K562 (cell line): ENCODE data around the gene FBXW2. TPM values are rescaled to one million over a fixed set of nuclear protein-coding genes. Genes with fewer than 3 reads are reported as not detected.
A peak's percentile ranks its signal among the peaks of the same experiment; 100 is the strongest.

Experiments used
- ATAC-seq: fragments of 200-7000 bp; cut with Tn5 transposase; 3 replicates; pipeline ENCODE4 v1.9.1; 2020; ENCODE audit warnings: moderate library complexity
- BruUV-seq: library from RNA; stranded (reverse); fragments of 400-500 nt; replicated peaks from 2 replicates; lab custom pipeline; 2021; lab: Mats Ljungman, UMichigan
- CTCF ChIA-PET: fragments of 300-600 bp; formaldehyde crosslinking; extraction: SDS; loops from one replicate; lab custom pipeline; 2021; ENCODE audit warnings: low intra/inter-chr PET ratio; lab: Yijun Ruan, JAX
- POLR2A ChIA-PET: fragments of 300-600, 350-650 bp; sonication (Branson Sonifier 250); formaldehyde crosslinking; extraction: SDS; loops from one replicate; lab custom pipeline; 2021; ENCODE audit warnings: antibody characterized with exemption, inconsistent platforms; lab: Yijun Ruan, JAX
- DNase-seq, 4 experiments: peaks; one replicate each; pipeline versions ENCODE4 v3.0.0 to v3.0.0-alpha.2; 2011 to 2018; ENCODE audit warnings: low spot score in 3 of 4, mixed read lengths in 3 of 4; ENCODE audit errors: extremely low read depth in 1 of 4
- FAIRE-seq: peaks from 2 replicates; lab custom pipeline; 2011; peaks lifted over from hg19 to GRCh38; lab: Jason Lieb, UNC
- H2AFZ ChIP-seq: 2 replicates; pipeline ENCODE4 v1.6.0; 2011; ENCODE audit warnings: low read depth, low read length, control low read depth, inconsistent platforms
- H3K27ac ChIP-seq: fragments of 200-600 bp; 3 replicates; pipeline ENCODE4 v1.8.0; 2011; ENCODE audit warnings: low read depth, mild to moderate bottlenecking, control low read depth, inconsistent platforms, low read length, moderate library complexity, mixed read lengths; ENCODE audit errors: extremely low read depth
- H3K27me3 ChIP-seq, 2 experiments: fragments of 300-600 bp in 1 of 2; 2 replicates in 1 of 2; 3 replicates in 1 of 2; pipeline versions ENCODE4 v1.6.0 to v1.8.0; 2011; ENCODE audit warnings: inconsistent platforms in 2 of 2, low read length in 2 of 2, mild to moderate bottlenecking in 1 of 2, mixed read lengths in 1 of 2, moderate library complexity in 1 of 2; ENCODE audit not compliant: control insufficient read depth in 2 of 2, insufficient read depth in 2 of 2
- H3K36me3 ChIP-seq: fragments of 300-600 bp; 3 replicates; pipeline ENCODE4 v1.8.0; 2011; ENCODE audit warnings: mild to moderate bottlenecking, low read length, inconsistent platforms; ENCODE audit not compliant: control insufficient read depth, insufficient read depth
- H3K4me1 ChIP-seq, 2 experiments: fragments of 200-600 bp in 1 of 2; replicated peaks in 1 of 2; 2 replicates in 1 of 2; 3 replicates in 1 of 2; pipeline versions ENCODE4 v1.5.1 to v1.8.0; 2011; ENCODE audit warnings: inconsistent platforms in 2 of 2, low read length in 2 of 2, mild to moderate bottlenecking in 1 of 2, mixed read lengths in 1 of 2, moderate library complexity in 1 of 2; ENCODE audit not compliant: control insufficient read depth in 2 of 2, insufficient read depth in 2 of 2
- H3K4me2 ChIP-seq: 2 replicates; pipeline ENCODE4 v1.6.1; 2011; ENCODE audit warnings: low read length, control low read depth, inconsistent platforms, mixed read lengths; ENCODE audit not compliant: insufficient read depth
- H3K4me3 ChIP-seq: fragments of 200-600 bp; sonication (generic), shearing (Covaris generic); 2 replicates; pipeline ENCODE4 v1.5.1; 2016; ENCODE audit warnings: control low read depth, inconsistent platforms
- H3K79me2 ChIP-seq: fragments of 200-600 bp; 3 replicates; pipeline ENCODE4 v1.8.0; 2011; ENCODE audit warnings: low read length, inconsistent platforms; ENCODE audit not compliant: control insufficient read depth, insufficient read depth
- H3K9ac ChIP-seq, 2 experiments: 2 replicates each; pipeline versions ENCODE4 v1.6.0 to v1.6.1; 2011; ENCODE audit warnings: low read depth in 2 of 2, low read length in 2 of 2, control low read depth in 1 of 2, inconsistent platforms in 1 of 2, mild to moderate bottlenecking in 1 of 2, mixed read lengths in 1 of 2; ENCODE audit not compliant: insufficient read depth in 1 of 2
- H3K9me1 ChIP-seq: one replicate; pipeline ENCODE4 v1.6.0; 2011; ENCODE audit warnings: inconsistent platforms, mild to moderate bottlenecking, low read length, moderate library complexity; ENCODE audit not compliant: control insufficient read depth, insufficient read depth
- H3K9me3 ChIP-seq: replicated peaks from 2 replicates; pipeline ENCODE4 v1.5.1; 2011; ENCODE audit warnings: low read depth, low read length, inconsistent platforms; ENCODE audit not compliant: control insufficient read depth, insufficient read depth
- H4K20me1 ChIP-seq: replicated peaks from 2 replicates; pipeline ENCODE4 v1.6.1; 2011; ENCODE audit warnings: low read length, inconsistent platforms, mixed read lengths; ENCODE audit not compliant: control insufficient read depth, insufficient read depth
- ARID1B ChIP-seq: fragments of 450-650 bp; IDR thresholded peaks from 2 replicates; pipeline ENCODE4 v1.6.1; 2016; ENCODE audit warnings: antibody characterized with exemption, mild to moderate bottlenecking, inconsistent platforms
- BRF1 ChIP-seq: IDR thresholded peaks from 3 replicates; pipeline ENCODE4 v1.6.1; 2011; ENCODE audit warnings: borderline replicate concordance, mild to moderate bottlenecking; ENCODE audit not compliant: insufficient read length; ENCODE audit errors: extremely low read depth
- CBFA2T3 ChIP-seq: fragments of 450-650 bp; IDR thresholded peaks from 2 replicates; pipeline ENCODE4 v1.6.1; 2017
- CREB1 ChIP-seq, 2 experiments: sonication (generic) in 1 of 2; formaldehyde crosslinking in 1 of 2; IDR thresholded peaks; 2 replicates each; pipeline versions ENCODE4 v1.6.1 to v1.8.0; 2012 to 2022; ENCODE audit warnings: inconsistent platforms in 1 of 2, mild to moderate bottlenecking in 1 of 2, missing genetic modification reagents in 1 of 2, moderate library complexity in 1 of 2
- CXXC5 ChIP-seq: fragments of 250-450 bp; sonication (Bioruptor Pico); IDR thresholded peaks from 2 replicates; pipeline ENCODE4 v1.8.0; 2022; ENCODE audit warnings: inconsistent platforms, mild to moderate bottlenecking, moderate library complexity
- ELF1 ChIP-seq: fragments of 200-800 bp; sonication (Bioruptor generic); IDR thresholded peaks from 2 replicates; pipeline ENCODE4 v1.6.1; 2016; ENCODE audit warnings: missing genetic modification characterization, missing compliant biosample characterization
- ETS2 ChIP-seq: IDR thresholded peaks from 2 replicates; pipeline ENCODE4 v1.6.1; 2016; ENCODE audit warnings: borderline replicate concordance, missing genetic modification characterization, mild to moderate bottlenecking, moderate library complexity, missing compliant biosample characterization; ENCODE audit not compliant: poor library complexity, severe bottlenecking
- JUND ChIP-seq, 2 experiments: IDR thresholded peaks; 2 replicates in 1 of 2; 3 replicates in 1 of 2; pipeline ENCODE4 v1.6.1; 2011; ENCODE audit warnings: borderline replicate concordance in 2 of 2, low read depth in 2 of 2, low read length in 2 of 2, improper control_type of control experiment in 1 of 2, missing biosample characterization in 1 of 2, missing genetic modification characterization in 1 of 2, missing genetic modification reagents in 1 of 2
- KDM1A ChIP-seq, 2 experiments: fragments of 450-650 bp; IDR thresholded peaks; 2 replicates each; pipeline ENCODE4 v1.6.1; 2016; ENCODE audit warnings: mild to moderate bottlenecking in 2 of 2
- KLF13 ChIP-seq: fragments of 450-650 bp; IDR thresholded peaks from 2 replicates; pipeline ENCODE4 v1.6.1; 2016; ENCODE audit warnings: missing genetic modification characterization, low read depth, mild to moderate bottlenecking, missing compliant biosample characterization, moderate library complexity, borderline replicate concordance
- NCOR1 ChIP-seq: fragments of 450-650 bp; IDR thresholded peaks from 2 replicates; pipeline ENCODE4 v1.6.1; 2016; ENCODE audit warnings: mild to moderate bottlenecking, moderate library complexity
- PCBP2 ChIP-seq: fragments of 200-400 bp; formaldehyde crosslinking; IDR thresholded peaks from 2 replicates; pipeline ENCODE4 v1.6.1; 2018; ENCODE audit warnings: low read length, low read depth, mild to moderate bottlenecking, moderate library complexity; ENCODE audit not compliant: poor library complexity, severe bottlenecking
- SMARCA4 ChIP-seq: fragments of 450-650 bp; IDR thresholded peaks from 2 replicates; pipeline ENCODE4 v1.6.1; 2016
- SMARCE1 ChIP-seq: fragments of 450-650 bp; IDR thresholded peaks from 2 replicates; pipeline ENCODE4 v1.7.1; 2016; ENCODE audit warnings: mild to moderate bottlenecking
- SRF ChIP-seq, 2 experiments: fragments of 250-450, 450-650 bp in 1 of 2; sonication (Bioruptor Pico) in 1 of 2; sonication (generic) in 1 of 2; formaldehyde crosslinking; IDR thresholded peaks; 2 replicates each; pipeline versions ENCODE4 v1.5.0 to v1.5.1; 2020 to 2022; ENCODE audit warnings: mild to moderate bottlenecking in 1 of 2, missing genetic modification reagents in 1 of 2
- STAT5A ChIP-seq: IDR thresholded peaks from 2 replicates; pipeline ENCODE4 v1.6.1; 2012; ENCODE audit warnings: low read length, inconsistent platforms, borderline replicate concordance
- TCF3 ChIP-seq: sonication (generic); formaldehyde crosslinking; IDR thresholded peaks from 2 replicates; pipeline ENCODE4 v1.4.0; 2020; ENCODE audit warnings: mild to moderate bottlenecking, missing genetic modification reagents
- TEAD4 ChIP-seq, 2 experiments: sonication (generic) in 1 of 2; formaldehyde crosslinking in 1 of 2; IDR thresholded peaks; 2 replicates each; pipeline versions ENCODE4 v1.6.1 to v1.8.0; 2012 to 2022; ENCODE audit warnings: borderline replicate concordance in 1 of 2, inconsistent platforms in 1 of 2, low read length in 1 of 2, mild to moderate bottlenecking in 1 of 2, missing genetic modification reagents in 1 of 2
- WGBS: fragments of 100-300 bp; shearing (Covaris generic); methylation state at CpG from one replicate; pipeline ENCODE4 v1.1.6; 2016; ENCODE audit warnings: low coverage, mixed read lengths; ENCODE audit not compliant: insufficient coverage; ENCODE audit errors: missing lambda C conversion rate; 5-methylcytosine and 5-hydroxymethylcytosine counted together
- in situ Hi-C: fragments of 300-500 bp; cut with MboI; formaldehyde crosslinking; loops from 4 replicates; pipeline ENCODE4 v1.15.0; 2018; ENCODE audit warnings: inconsistent platforms, mixed read lengths
- intact Hi-C: fragments of 100-400 bp; cut with micrococcal nuclease; formaldehyde crosslinking; loops from 2 replicates; pipeline ENCODE4 v1.14.2; 2022
- polyA plus RNA-seq, 8 experiments: library from polyadenylated mRNA; depleted of rRNA in 4 of 8; stranded (reverse) in 5 of 8; unstranded in 3 of 8; fragments of >200 nt; fragmentation: Nextera tagmentation in 2 of 8; fragmentation: Illumina TruSeq in 1 of 8; extraction: Ambion mirVana in 2 of 8; extraction: Trizol in 1 of 8; gene quantifications; 2 replicates each; pipeline versions ENCODE4 v1.2.1 to v1.2.3, GENCODE V29; 2011 to 2014; ENCODE audit warnings: inconsistent platforms in 1 of 8, missing spikeins in 1 of 8
- total RNA-seq, 7 experiments: library from RNA; depleted of rRNA in 6 of 7; stranded (reverse); fragments of >200 nt in 6 of 7; fragmentation: Illumina TruSeq in 2 of 7; extraction: Trizol in 2 of 7; gene quantifications; 2 replicates each; pipeline versions ENCODE4 v1.2.1 to v1.2.3, GENCODE V29; 2011 to 2021; ENCODE audit warnings: low replicate concordance in 1 of 7
- TF ChIP-seq, protein P1 (sequence below): sonication (generic); formaldehyde crosslinking; IDR thresholded peaks from 2 replicates; pipeline ENCODE4 v1.5.0; 2020; ENCODE audit warnings: missing genetic modification reagents
- TF ChIP-seq, protein P2 (sequence below): fragments of 200-800 bp; sonication (Bioruptor generic); IDR thresholded peaks from 2 replicates; pipeline ENCODE4 v1.6.1; 2017; ENCODE audit warnings: missing genetic modification characterization, missing compliant biosample characterization

The FBXW2 gene
- total and polyA plus RNA-seq, 9 of the 15 experiments (the other 6 are each of a cell fraction or from before 2014, with no cell fraction given), result 2.5 to 57.8 (median 28.1) TPM

DNA sequence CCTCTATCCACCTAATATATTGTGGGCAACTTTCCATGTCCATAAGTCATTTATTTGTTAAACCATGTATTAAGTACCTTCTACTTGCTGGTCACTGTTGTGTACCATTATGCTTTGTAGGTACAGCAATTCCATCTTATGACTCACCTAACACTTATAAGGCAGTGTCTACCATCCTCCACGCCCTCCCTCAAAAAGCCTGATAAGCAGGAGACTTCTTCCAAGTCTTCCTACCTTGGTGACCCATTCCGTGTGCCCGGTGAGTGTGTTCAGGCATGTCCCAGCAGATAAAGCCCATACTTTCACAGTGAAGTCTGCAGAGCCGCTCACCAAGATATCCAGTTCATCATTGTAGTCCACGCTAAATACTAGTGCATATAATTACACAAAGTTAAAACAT lies 17.4 kb downstream of the FBXW2 start:
- in situ Hi-C loops, result no loop called here
- H3K79me2 ChIP-seq, result peaks cover 35% of the 10 kb centered on the region
- no peak overlapping the region for H2AFZ ChIP-seq
- ATAC-seq (peak; percentile 58), FAIRE-seq (peak; percentile 90), DNase-seq (peak; percentile 34 to 83 (median 52))
- peak overlapping the region; percentile 52; the same call in 2 of the 3 replicates for H3K27ac ChIP-seq
- peak overlapping the region; percentile 57; the same call in 1 of the 2 replicates for H3K4me2 ChIP-seq
- no peaks in the 10 kb centered on the region for H3K9me1 ChIP-seq
- no peaks in the 10 kb centered on the region for H3K9me3 ChIP-seq
- ChIA-PET CTCF (no interaction called here), POLR2A (interaction anchor here (1.3 kb wide), 1 partner anchor 18 kb away, joined by 5 read pairs; the partner anchor contains the start of gene FBXW2)
- H3K27me3 ChIP-seq, result no peaks in the 10 kb centered on the region
- no peak overlapping the region for H3K9ac ChIP-seq
- intact Hi-C loops, result no loop called here
- H3K4me3 ChIP-seq, result no peak overlapping the region
- H4K20me1 ChIP-seq, result no peaks in the 10 kb centered on the region
- peaks cover 17 to 38% of the 10 kb centered on the region in 2 experiments; a peak in 3 of 5 replicates for H3K4me1 ChIP-seq
- H3K36me3 ChIP-seq, result peaks cover 81% of the 10 kb centered on the region
- BruUV-seq, result no TSS peak
- WGBS, result 13% methylated on average over 5 of the region's 5 CpGs
- TF ChIP-seq STAT5A (0 out of 2 replicates have a peak, but pooled peaks have one; percentile 30), KLF13 (tag) (no peak), BRF1 (no peak), SMARCE1 (peak; percentile 37; the same call in 1 of the 2 replicates), NCOR1 (peak; percentile 44; the same call in 1 of the 2 replicates), ARID1B (peak; percentile 62), PCBP2 (no peak), CXXC5 (0 out of 2 replicates have a peak, but pooled peaks have one; percentile 21), KDM1A (IDR thresholded peaks at IDR 0.05) (peak in 1 of 2 experiments; percentile 11; a peak in 1 of 4 replicates), SRF (CRISPR knock-in tag; IDR thresholded peaks at IDR 0.05) (peak in 1 of 2 experiments; percentile 22; a peak in 1 of 4 replicates), ELF1 (tag) (0 out of 2 replicates have a peak, but pooled peaks have one; percentile 33), ETS2 (tag) (no peak), TEAD4 (IDR thresholded peaks at IDR 0.05; ENCODE audit: low read length) (peak; percentile 52; the same call in 1 of the 2 replicates), TEAD4 (CRISPR knock-in tag; IDR thresholded peaks at IDR 0.05; ENCODE audit: borderline replicate concordance) (no peak), JUND (IDR thresholded peaks at IDR 0.05; ENCODE audit: borderline replicate concordance, low read depth, low read length) (peak; percentile 68; the same call in 1 of the 2 replicates), JUND (tag; IDR thresholded peaks at IDR 0.05; ENCODE audit: borderline replicate concordance, low read depth, low read length) (peak; percentile 52; the same call in 1 of the 3 replicates), CBFA2T3 (peak; percentile 82), CREB1 (IDR thresholded peaks at IDR 0.05) (peak; percentile 26; the same call in 1 of the 2 replicates), CREB1 (CRISPR knock-in tag; IDR thresholded peaks at IDR 0.05) (no peak), SMARCA4 (no peak), TCF3 (peak; percentile 53; the same call in 1 of the 2 replicates)
- TF ChIP-seq, protein P1, sequence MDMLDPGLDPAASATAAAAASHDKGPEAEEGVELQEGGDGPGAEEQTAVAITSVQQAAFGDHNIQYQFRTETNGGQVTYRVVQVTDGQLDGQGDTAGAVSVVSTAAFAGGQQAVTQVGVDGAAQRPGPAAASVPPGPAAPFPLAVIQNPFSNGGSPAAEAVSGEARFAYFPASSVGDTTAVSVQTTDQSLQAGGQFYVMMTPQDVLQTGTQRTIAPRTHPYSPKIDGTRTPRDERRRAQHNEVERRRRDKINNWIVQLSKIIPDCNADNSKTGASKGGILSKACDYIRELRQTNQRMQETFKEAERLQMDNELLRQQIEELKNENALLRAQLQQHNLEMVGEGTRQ (CRISPR knock-in tag), result no peak
- TF ChIP-seq, protein P2, sequence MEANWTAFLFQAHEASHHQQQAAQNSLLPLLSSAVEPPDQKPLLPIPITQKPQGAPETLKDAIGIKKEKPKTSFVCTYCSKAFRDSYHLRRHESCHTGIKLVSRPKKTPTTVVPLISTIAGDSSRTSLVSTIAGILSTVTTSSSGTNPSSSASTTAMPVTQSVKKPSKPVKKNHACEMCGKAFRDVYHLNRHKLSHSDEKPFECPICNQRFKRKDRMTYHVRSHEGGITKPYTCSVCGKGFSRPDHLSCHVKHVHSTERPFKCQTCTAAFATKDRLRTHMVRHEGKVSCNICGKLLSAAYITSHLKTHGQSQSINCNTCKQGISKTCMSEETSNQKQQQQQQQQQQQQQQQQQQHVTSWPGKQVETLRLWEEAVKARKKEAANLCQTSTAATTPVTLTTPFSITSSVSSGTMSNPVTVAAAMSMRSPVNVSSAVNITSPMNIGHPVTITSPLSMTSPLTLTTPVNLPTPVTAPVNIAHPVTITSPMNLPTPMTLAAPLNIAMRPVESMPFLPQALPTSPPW, result peak; percentile 19; the same call in 1 of the 2 replicates
